ENCODE measurements around the gene ENPP5. TPM values are rescaled to one million over a fixed set of nuclear protein-coding genes. Genes with fewer than 3 reads are reported as not detected.

Gene ENPP5
- polyA plus RNA-seq, 1 donor (not counting 4 experiments of a cell fraction or from before 2014, with no cell fraction given) = 0.07 TPM

GRCh38 chr6:46160102-46160501 is 10.7 kb downstream of the ENPP5 start:
- Histone ChIP-seq H3K36me3 (ENCODE audit: control insufficient read depth in 2 of 2, extremely low read depth in 1 of 2, insufficient read depth in 2 of 2, low read length in 2 of 2) (no peaks in the 10 kb centered on the region), H3K4me2 (ENCODE audit: control insufficient read depth, extremely low read depth, insufficient read depth, low read depth, low read length) (no peak overlapping the region), H3K9me1 (ENCODE audit: control insufficient read depth, extremely low read depth, insufficient read depth, low read length) (no peaks in the 10 kb centered on the region), H3K27ac (ENCODE audit: control insufficient read depth, insufficient read depth, low read length) (no peak overlapping the region), H3K9me3 (ENCODE audit: control insufficient read depth, low read depth, low read length) (no peaks in the 10 kb centered on the region), H3K79me2 (ENCODE audit: control insufficient read depth, insufficient read depth, low read length) (no peaks in the 10 kb centered on the region), H2AFZ (ENCODE audit: control insufficient read depth, low read length) (no peak overlapping the region), H3K4me1 (ENCODE audit: control insufficient read depth, extremely low read depth, insufficient read depth, low read length) (no peaks in the 10 kb centered on the region), H3K27me3 (ENCODE audit: control insufficient read depth, extremely low read depth, insufficient read depth, low read length) (no peaks in the 10 kb centered on the region), H3K9ac (ENCODE audit: control insufficient read depth, extremely low read depth, insufficient read depth, low read length) (no peak overlapping the region), H4K20me1 (ENCODE audit: control insufficient read depth, extremely low read depth, insufficient read depth, low read length) (no peaks in the 10 kb centered on the region), H3K4me3 (ENCODE audit: control insufficient read depth in 2 of 3, extremely low read depth in 1 of 3, insufficient read depth in 2 of 3, low read depth in 1 of 3, low read length in 3 of 3) (no peak overlapping the region)
- DNase-seq (ENCODE audit: low read depth, low spot score) = no peak
- TF ChIP-seq EZH2 (IDR thresholded peaks at IDR 0.05; ENCODE audit: low read length) (no peak), CTCF (optimal IDR thresholded peaks at IDR 0.05 in 1 of 3, IDR thresholded peaks at IDR 0.05 in 1 of 3, conservative IDR thresholded peaks at IDR 0.05 in 1 of 3; ENCODE audit: extremely low read depth in 1 of 3, insufficient read depth in 2 of 3, low read length in 3 of 3) (no peak)
- FAIRE-seq = no peak
- dilution Hi-C loops (cut with MboI; ENCODE audit: extremely low pct_ligation_motif_present, low sequenced_read_pairs) = no loop called here

DNA sequence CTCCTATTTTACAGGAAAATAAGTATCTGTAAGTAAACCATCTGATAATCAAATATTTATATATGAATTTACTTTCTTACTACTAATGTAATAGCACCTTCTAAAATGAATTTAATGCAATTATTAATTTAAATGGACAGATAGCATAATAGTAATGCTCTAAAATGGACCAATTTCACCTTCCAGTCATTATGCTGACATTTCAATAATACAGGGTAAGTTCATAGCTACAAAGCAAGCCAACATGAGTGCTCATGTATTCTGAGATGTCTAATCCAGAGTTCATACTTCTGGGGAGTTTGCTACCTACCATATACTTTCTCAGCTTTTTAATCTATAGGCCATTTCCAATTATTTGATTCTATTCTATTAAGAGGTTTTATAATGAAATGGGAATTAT is 11.6 kb downstream of the ENPP5 start:
- Histone ChIP-seq H3K9me3 (ENCODE audit: control insufficient read depth, low read depth, low read length) (no peaks in the 10 kb centered on the region), H3K4me3 (ENCODE audit: control insufficient read depth in 2 of 3, extremely low read depth in 1 of 3, insufficient read depth in 2 of 3, low read depth in 1 of 3, low read length in 3 of 3) (no peak overlapping the region), H3K79me2 (ENCODE audit: control insufficient read depth, insufficient read depth, low read length) (no peaks in the 10 kb centered on the region), H3K4me1 (ENCODE audit: control insufficient read depth, extremely low read depth, insufficient read depth, low read length) (no peaks in the 10 kb centered on the region), H3K9me1 (ENCODE audit: control insufficient read depth, extremely low read depth, insufficient read depth, low read length) (no peaks in the 10 kb centered on the region), H4K20me1 (ENCODE audit: control insufficient read depth, extremely low read depth, insufficient read depth, low read length) (no peaks in the 10 kb centered on the region), H3K27ac (ENCODE audit: control insufficient read depth, insufficient read depth, low read length) (no peak overlapping the region), H3K9ac (ENCODE audit: control insufficient read depth, extremely low read depth, insufficient read depth, low read length) (no peak overlapping the region), H3K36me3 (ENCODE audit: control insufficient read depth in 2 of 2, extremely low read depth in 1 of 2, insufficient read depth in 2 of 2, low read length in 2 of 2) (no peaks in the 10 kb centered on the region), H3K27me3 (ENCODE audit: control insufficient read depth, extremely low read depth, insufficient read depth, low read length) (no peaks in the 10 kb centered on the region), H3K4me2 (ENCODE audit: control insufficient read depth, extremely low read depth, insufficient read depth, low read depth, low read length) (no peak overlapping the region), H2AFZ (ENCODE audit: control insufficient read depth, low read length) (no peak overlapping the region)
- dilution Hi-C loops (cut with MboI; ENCODE audit: extremely low pct_ligation_motif_present, low sequenced_read_pairs) = no loop called here
- TF ChIP-seq CTCF (optimal IDR thresholded peaks at IDR 0.05 in 1 of 3, IDR thresholded peaks at IDR 0.05 in 1 of 3, conservative IDR thresholded peaks at IDR 0.05 in 1 of 3; ENCODE audit: extremely low read depth in 1 of 3, insufficient read depth in 2 of 3, low read length in 3 of 3) (no peak), EZH2 (IDR thresholded peaks at IDR 0.05; ENCODE audit: low read length) (no peak)
- DNase-seq (ENCODE audit: low read depth, low spot score) = no peak
- no peak for FAIRE-seq
